Measurements from ENCODE around the gene CNTD1. TPM values are rescaled to one million over a fixed set of nuclear protein-coding genes. Genes with fewer than 3 reads are reported as not detected.

CNTD1 gene
- total RNA-seq, 1 donor from 2014 or later: not detected

GRCh38 chr17:42784409-42784808 lies 14.3 kb upstream of the CNTD1 start:
- Mint-ChIP-seq H3K4me3 (ENCODE audit: low read depth) (no peak overlapping the region), H3K27ac (no peak overlapping the region), H3K9me3 (ENCODE audit: low read depth) (no peaks in the 10 kb centered on the region), H3K27me3 (peaks cover 35% of the 10 kb centered on the region), H3K4me1 (ENCODE audit: low read depth) (peaks cover 12% of the 10 kb centered on the region), H3K36me3 (ENCODE audit: insufficient read depth) (no peaks in the 10 kb centered on the region)
- DNase-seq (ENCODE audit: low spot score, unreplicated experiment): no peak
- no peak for TF ChIP-seq CTCF (IDR thresholded peaks at IDR 0.05; ENCODE audit: unreplicated experiment)

GRCh38 chr17:42784811-42785592 lies 13.7 kb upstream of the CNTD1 start:
- Mint-ChIP-seq H3K4me3 (ENCODE audit: low read depth) (no peak overlapping the region), H3K4me1 (ENCODE audit: low read depth) (peaks cover 7% of the 10 kb centered on the region), H3K27me3 (peaks cover 35% of the 10 kb centered on the region), H3K36me3 (ENCODE audit: insufficient read depth) (no peaks in the 10 kb centered on the region), H3K9me3 (ENCODE audit: low read depth) (no peaks in the 10 kb centered on the region), H3K27ac (no peak overlapping the region)
- no peak for TF ChIP-seq CTCF (IDR thresholded peaks at IDR 0.05; ENCODE audit: unreplicated experiment)
- DNase-seq (ENCODE audit: low spot score, unreplicated experiment): no peak

GRCh38 chr17:42787266-42787665 lies 11.4 kb upstream of the CNTD1 start:
- no peak for TF ChIP-seq CTCF (IDR thresholded peaks at IDR 0.05; ENCODE audit: unreplicated experiment)
- H3K27me3 Mint-ChIP-seq: peaks cover 32% of the 10 kb centered on the region

GRCh38 chr17:42791948-42792347 lies 6.7 kb upstream of the CNTD1 start:
- H3K36me3 Mint-ChIP-seq (ENCODE audit: insufficient read depth): peaks cover 2% of the 10 kb centered on the region
- no peak for TF ChIP-seq CTCF (IDR thresholded peaks at IDR 0.05; ENCODE audit: unreplicated experiment)
- H3K27ac Mint-ChIP-seq: no peak overlapping the region
- no peaks in the 10 kb centered on the region for H3K9me3 Mint-ChIP-seq (ENCODE audit: low read depth)
- H3K27me3 Mint-ChIP-seq: peaks cover 5% of the 10 kb centered on the region
- H3K4me3 Mint-ChIP-seq (ENCODE audit: low read depth): no peak overlapping the region
- no peak for DNase-seq (ENCODE audit: low spot score, unreplicated experiment)
- peaks cover 2% of the 10 kb centered on the region for H3K4me1 Mint-ChIP-seq (ENCODE audit: low read depth)

More at GRCh38 chr17:42787266-42787665, 11.4 kb upstream of the CNTD1 start:
- Mint-ChIP-seq H3K9me3 (ENCODE audit: low read depth) (no peaks in the 10 kb centered on the region), H3K4me1 (ENCODE audit: low read depth) (no peaks in the 10 kb centered on the region), H3K4me3 (ENCODE audit: low read depth) (no peak overlapping the region), H3K27ac (no peak overlapping the region), H3K36me3 (ENCODE audit: insufficient read depth) (no peaks in the 10 kb centered on the region)
- DNase-seq (ENCODE audit: low spot score, unreplicated experiment): no peak

- Mint-ChIP-seq H3K27me3 (peaks cover 5% of the 10 kb centered on the region), H3K4me3 (ENCODE audit: low read depth) (no peak overlapping the region), H3K27ac (no peak overlapping the region), H3K36me3 (ENCODE audit: insufficient read depth) (peaks cover 2% of the 10 kb centered on the region), H3K4me1 (ENCODE audit: low read depth) (peaks cover 6% of the 10 kb centered on the region), H3K9me3 (ENCODE audit: low read depth) (no peaks in the 10 kb centered on the region)
- no peak for DNase-seq (ENCODE audit: low spot score, unreplicated experiment)
- no peak for TF ChIP-seq CTCF (IDR thresholded peaks at IDR 0.05; ENCODE audit: unreplicated experiment)
Measured at GRCh38 chr17:42792545-42792944, 6.1 kb upstream of the CNTD1 start.

Measured in progenitor cell of endocrine pancreas (in vitro differentiated cells).